HEK293 (cell line): ENCODE measurements around the gene BEST2.
"Not testable (repeated sequence)": the region's sequence is repeated elsewhere in the genome, so short reads cannot be mapped to it uniquely, and the experiment has no call there.

ENCODE experiments used
- CTCF ChIA-PET: fragments of 350-600 bp; formaldehyde crosslinking; extraction: SDS; loops from one replicate; lab custom pipeline; 2021; ENCODE audit warnings: antibody characterized with exemption; lab: Yijun Ruan, JAX
- POLR2A ChIA-PET: fragments of 300-600 bp; formaldehyde crosslinking; extraction: SDS; loops from one replicate; lab custom pipeline; 2020; ENCODE audit warnings: antibody characterized with exemption, inconsistent platforms; lab: Yijun Ruan, JAX
- H3K27ac ChIP-seq: fragments of 200-500 bp; sonication (Bioruptor generic); 2 replicates; pipeline ENCODE4 v1.5.1; 2014; ENCODE audit warnings: low read depth, low read length, control low read depth, inconsistent platforms; ENCODE audit errors: extremely low read depth
- H3K36me3 ChIP-seq, 2 experiments: fragments of 200-500 bp in 1 of 2; sonication (Bioruptor generic) in 1 of 2; 1 replicate in 1 of 2; 2 replicates in 1 of 2; pipeline ENCODE4 v1.5.1; 2014 to 2017; ENCODE audit warnings: inconsistent platforms in 2 of 2, low read length in 2 of 2; ENCODE audit not compliant: control insufficient read depth in 2 of 2, insufficient read depth in 1 of 2
- H3K4me1 ChIP-seq: fragments of 200-500 bp; sonication (Bioruptor generic); 2 replicates; pipeline ENCODE4 v1.5.1; 2014; ENCODE audit warnings: mild to moderate bottlenecking, low read length, inconsistent platforms; ENCODE audit not compliant: control insufficient read depth, insufficient read depth
- H3K4me3 ChIP-seq: 2 replicates; pipeline ENCODE4 v1.5.1; 2011; ENCODE audit warnings: low read depth, mild to moderate bottlenecking, control low read depth, low read length, moderate library complexity
- H3K9me3 ChIP-seq: fragments of 200-500 bp; sonication (Bioruptor generic); 2 replicates; pipeline ENCODE4 v1.5.1; 2014; ENCODE audit warnings: low read depth, low read length, inconsistent platforms; ENCODE audit not compliant: control insufficient read depth, insufficient read depth
- CTCF ChIP-seq: fragments of 450-650 bp; formaldehyde crosslinking; IDR thresholded peaks from 2 replicates; pipeline ENCODE4 v1.5.1; 2016; ENCODE audit warnings: missing biosample characterization, missing genetic modification characterization
- REST ChIP-seq: fragments of 450-650 bp; formaldehyde crosslinking; IDR thresholded peaks from 2 replicates; pipeline ENCODE4 v1.5.1; 2016; ENCODE audit warnings: missing biosample characterization, missing genetic modification characterization
- ZBTB11 ChIP-seq: fragments of 450-650 bp; formaldehyde crosslinking; conservative IDR thresholded peaks from 2 replicates; pipeline ENCODE4 v1.5.1; 2016; ENCODE audit warnings: low read depth, missing biosample characterization, missing genetic modification characterization
- ZBTB8A ChIP-seq: fragments of 450-650 bp; formaldehyde crosslinking; IDR thresholded peaks from 2 replicates; pipeline ENCODE4 v1.5.1; 2016; ENCODE audit warnings: missing biosample characterization, missing genetic modification characterization
- ZNF202 ChIP-seq: fragments of 450-650 bp; formaldehyde crosslinking; IDR thresholded peaks from 2 replicates; pipeline ENCODE4 v1.5.1; 2016; ENCODE audit warnings: missing biosample characterization, missing genetic modification characterization, borderline replicate concordance
- ZNF292 ChIP-seq: fragments of 450-650 bp; formaldehyde crosslinking; IDR thresholded peaks from 2 replicates; pipeline ENCODE4 v1.5.1; 2016; ENCODE audit warnings: low read depth, missing biosample characterization, missing genetic modification characterization, borderline replicate concordance
- ZNF394 ChIP-seq: fragments of 450-650 bp; formaldehyde crosslinking; IDR thresholded peaks from 2 replicates; pipeline ENCODE4 v1.5.1; 2016; ENCODE audit warnings: missing biosample characterization, missing genetic modification characterization, mild to moderate bottlenecking, moderate library complexity, borderline replicate concordance
- ZNF513 ChIP-seq: fragments of 450-650 bp; IDR thresholded peaks from 2 replicates; pipeline ENCODE4 v1.5.1; 2018; ENCODE audit warnings: missing biosample characterization, missing genetic modification characterization
- ZNF558 ChIP-seq: fragments of 450-650 bp; formaldehyde crosslinking; IDR thresholded peaks from 2 replicates; pipeline ENCODE4 v1.5.1; 2016; ENCODE audit warnings: missing biosample characterization, missing genetic modification characterization
- ZNF623 ChIP-seq: fragments of 450-650 bp; formaldehyde crosslinking; IDR thresholded peaks from 2 replicates; pipeline ENCODE4 v1.5.1; 2016; ENCODE audit warnings: missing biosample characterization, missing genetic modification characterization
- ZNF629 ChIP-seq: fragments of 450-650 bp; formaldehyde crosslinking; IDR thresholded peaks from 2 replicates; pipeline ENCODE4 v1.5.1; 2017; ENCODE audit warnings: missing biosample characterization, missing genetic modification characterization
- ZNF654 ChIP-seq: fragments of 450-650 bp; formaldehyde crosslinking; IDR thresholded peaks from 2 replicates; pipeline ENCODE4 v1.5.1; 2016; ENCODE audit warnings: low read depth, missing biosample characterization, missing genetic modification characterization
- ZNF791 ChIP-seq: fragments of 450-650 bp; formaldehyde crosslinking; IDR thresholded peaks from 2 replicates; pipeline ENCODE4 v1.5.1; 2016; ENCODE audit warnings: missing biosample characterization, missing genetic modification characterization
- ZSCAN4 ChIP-seq: fragments of 450-650 bp; formaldehyde crosslinking; IDR thresholded peaks from 2 replicates; pipeline ENCODE4 v1.5.1; 2017; ENCODE audit warnings: missing biosample characterization, missing genetic modification characterization

Gene BEST2

GRCh38 chr19:12711187-12711586 lies 40.4 kb upstream of the BEST2 start:
- ChIA-PET CTCF (no interaction called here), POLR2A (no interaction called here)
- Histone ChIP-seq H3K4me1 (no peaks in the 10 kb centered on the region), H3K27ac (no peak overlapping the region), H3K4me3 (no peak overlapping the region), H3K9me3 (no peaks in the 10 kb centered on the region), H3K36me3 (peaks cover 62 to 94% of the 10 kb centered on the region in 2 experiments)
- peak; percentile 36; the same call in 1 of the 2 replicates for TF ChIP-seq ZNF513 (tag by site-specific recombination)
- TF ChIP-seq ZSCAN4 (tag by site-specific recombination), result no peak

- CTCF ChIA-PET, result interaction anchor here (0.6 to 1.8 kb wide), 2 partner anchors 84 to 696 kb away, joined by 4 to 7 read pairs; no protein-coding TSS in a partner anchor
Observed at GRCh38 chr19:12712077-12712476, 39.5 kb upstream of the BEST2 start.

GRCh38 chr19:12713304-12713703 lies 38.3 kb upstream of the BEST2 start:
- CTCF ChIA-PET, result interaction anchor here (0.7 to 1.8 kb wide), 7 partner anchors 20 to 84 kb away, joined by 3 to 7 read pairs (median 5); no protein-coding TSS in a partner anchor
- TF ChIP-seq ZNF292, result 0 out of 2 replicates have a peak, but pooled peaks have one; percentile 12
- TF ChIP-seq ZNF558, result 0 out of 2 replicates have a peak, but pooled peaks have one; percentile 25
- TF ChIP-seq ZNF623, result peak; percentile 59
- 0 out of 2 replicates have a peak, but pooled peaks have one; percentile 15 for TF ChIP-seq ZNF654 (tag by site-specific recombination)
- peak; percentile 86 for TF ChIP-seq ZNF394 (tag by site-specific recombination)
- TF ChIP-seq REST (tag by site-specific recombination), result 0 out of 2 replicates have a peak, but pooled peaks have one; percentile 33
- TF ChIP-seq ZNF791 (tag by site-specific recombination), result 0 out of 2 replicates have a peak, but pooled peaks have one; percentile 18
- 0 out of 2 replicates have a peak, but pooled peaks have one; percentile 16 for TF ChIP-seq ZNF202 (tag by site-specific recombination)
- peak; percentile 28; the same call in 1 of the 2 replicates for TF ChIP-seq ZNF629 (tag by site-specific recombination)
- peak; percentile 37; the same call in 1 of the 2 replicates for TF ChIP-seq ZBTB11 (tag by site-specific recombination)

More at GRCh38 chr19:12712077-12712476, 39.5 kb upstream of the BEST2 start:
- not testable (repeated sequence) for H3K4me1 ChIP-seq, H3K27ac ChIP-seq, H3K4me3 ChIP-seq, H3K9me3 ChIP-seq
- TF ChIP-seq ZBTB8A (tag by site-specific recombination), result peak; percentile 65
- TF ChIP-seq ZNF629 (tag by site-specific recombination), result 0 out of 2 replicates have a peak, but pooled peaks have one; percentile 22
- TF ChIP-seq ZNF654 (tag by site-specific recombination), result peak; percentile 28
- TF ChIP-seq CTCF, result peak; percentile 21; the same call in 1 of the 2 replicates
- POLR2A ChIA-PET, result interaction anchor here (0.6 to 0.7 kb wide), 3 partner anchors 16 to 32 kb away, joined by 3 read pairs; partner anchors contain the start of genes DHPS and FBXW9
- H3K36me3 ChIP-seq, result peaks cover 64 to 94% of the 10 kb centered on the region in 2 experiments

More at GRCh38 chr19:12713304-12713703, 38.3 kb upstream of the BEST2 start:
- not testable (repeated sequence) for H3K9me3 ChIP-seq, H3K4me3 ChIP-seq, H3K4me1 ChIP-seq, H3K27ac ChIP-seq
- peaks cover 64 to 97% of the 10 kb centered on the region in 2 experiments for H3K36me3 ChIP-seq
- POLR2A ChIA-PET, result interaction anchor here (0.5 kb wide), 1 partner anchor 553 kb away, joined by 4 read pairs; no protein-coding TSS in a partner anchor
